Measurements from ENCODE around the gene UGT1A9.

The UGT1A9 gene

DNA sequence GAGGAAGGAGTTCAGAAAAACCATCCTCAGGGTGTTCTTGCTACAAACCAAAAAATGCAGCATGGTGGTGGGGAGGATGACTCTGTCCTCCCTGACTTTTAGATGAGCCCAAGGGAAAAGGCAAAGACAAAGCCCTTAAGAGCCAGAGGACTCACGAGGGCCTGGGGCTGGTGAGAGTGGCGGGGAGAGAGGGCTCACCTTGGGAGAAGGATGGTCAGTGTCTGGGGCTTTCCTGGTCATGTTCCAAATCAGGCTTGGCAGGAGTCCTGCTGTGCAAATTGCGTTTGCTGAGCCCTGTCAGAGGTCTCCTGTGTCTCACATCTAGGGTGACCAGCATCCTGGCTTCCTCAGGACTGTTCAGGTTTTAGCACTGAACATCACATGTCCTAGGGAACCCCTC, 93.1 kb downstream of the UGT1A9 start:
- no peak for DNase-seq

DNA sequence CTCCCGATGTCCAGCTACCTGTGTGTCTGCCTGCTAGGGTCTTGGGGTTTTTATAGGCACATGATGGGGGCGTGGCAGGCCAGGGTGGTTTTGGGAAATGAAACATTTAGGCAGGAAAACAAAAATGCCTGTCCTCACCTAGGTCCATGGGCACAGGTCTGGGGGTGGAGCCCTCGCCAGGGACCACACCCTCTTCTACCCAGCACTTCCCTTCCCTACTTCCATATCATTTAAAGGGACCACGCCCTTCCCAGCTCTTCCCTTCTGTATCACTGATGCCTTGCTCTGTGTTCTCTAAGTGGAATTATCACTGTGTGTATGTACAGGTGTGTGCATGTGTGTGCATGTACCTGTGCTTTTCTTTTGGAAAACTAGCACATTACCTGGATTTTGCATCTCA, 94.7 kb downstream of the UGT1A9 start:
- DNase-seq: no peak

GRCh38 chr2:233768076-233768475, 96.4 kb downstream of the UGT1A9 start:
- DNase-seq: no peak

- DNase-seq: no peak
Measured at GRCh38 chr2:233769260-233769659, 97.6 kb downstream of the UGT1A9 start.

GRCh38 chr2:233772153-233772552, 100.5 kb downstream of the UGT1A9 start:
- DNase-seq: no peak

DNA sequence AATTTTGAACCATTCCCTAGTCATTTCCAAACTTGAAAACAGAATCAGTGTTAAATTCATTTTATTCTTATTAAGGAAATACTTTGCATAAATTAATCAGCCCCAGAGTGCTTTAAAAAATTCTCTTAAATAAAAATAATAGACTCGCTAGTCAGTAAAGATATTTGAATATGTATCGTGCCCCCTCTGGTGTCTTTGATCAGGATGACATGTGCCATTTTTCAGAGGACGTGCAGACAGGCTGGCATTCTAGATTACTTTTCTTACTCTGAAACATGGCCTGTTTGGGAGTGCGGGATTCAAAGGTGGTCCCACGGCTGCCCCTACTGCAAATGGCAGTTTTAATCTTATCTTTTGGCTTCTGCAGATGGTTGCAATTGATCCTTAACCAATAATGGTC, 100.9 kb downstream of the UGT1A9 start:
- no peak for DNase-seq

- DNase-seq: no peak
Measured at GRCh38 chr2:233773854-233774253, 102.2 kb downstream of the UGT1A9 start.

GRCh38 chr2:233775414-233775813, 103.7 kb downstream of the UGT1A9 start:
- no peak for DNase-seq

DNA sequence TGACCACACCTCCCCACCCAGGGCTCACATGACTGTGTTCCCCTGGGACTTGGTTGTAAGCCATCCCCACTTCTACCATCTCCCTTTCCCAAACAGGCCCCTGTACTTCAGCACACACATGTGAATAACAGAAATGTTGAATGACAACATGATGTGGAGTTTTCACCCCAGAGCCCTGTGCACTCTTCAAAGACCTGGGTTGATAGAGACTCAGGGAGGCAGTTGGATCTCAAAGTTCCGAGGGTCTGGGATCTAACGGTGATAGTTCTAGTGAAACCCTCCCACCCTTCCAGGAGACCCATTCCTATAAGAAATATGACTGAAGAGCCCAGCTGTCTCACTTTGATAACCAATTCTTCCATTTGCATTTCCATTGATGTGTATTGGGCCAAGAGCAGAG, 106.3 kb downstream of the UGT1A9 start, which contains the start of gene MROH2A:
MROH2A (plus strand) TSS at position 301 of the 400 bp plus-strand sequence. CDS start 1,029 bp downstream, outside the sequence.
- no peak for DNase-seq

DNA sequence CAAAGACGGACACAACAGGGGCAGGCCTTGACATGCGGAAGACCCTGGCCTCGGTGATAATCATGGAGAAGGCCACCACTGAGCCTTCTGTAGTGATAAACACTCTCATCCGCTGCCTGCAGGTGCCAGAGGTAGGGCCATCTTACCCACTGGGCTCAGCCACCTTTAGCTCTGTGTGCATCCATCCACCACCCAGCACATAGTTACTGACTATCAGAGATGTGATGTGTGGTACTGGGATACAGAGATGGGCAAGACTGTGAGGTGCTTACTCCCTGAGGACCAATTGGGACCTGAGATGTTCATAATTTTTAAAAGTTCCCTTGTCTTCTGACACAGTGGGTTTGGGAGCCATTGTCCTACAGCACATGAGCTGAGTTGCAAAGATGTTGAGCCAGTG, 108.0 kb downstream of the UGT1A9 start:
- DNase-seq: no peak

DNA sequence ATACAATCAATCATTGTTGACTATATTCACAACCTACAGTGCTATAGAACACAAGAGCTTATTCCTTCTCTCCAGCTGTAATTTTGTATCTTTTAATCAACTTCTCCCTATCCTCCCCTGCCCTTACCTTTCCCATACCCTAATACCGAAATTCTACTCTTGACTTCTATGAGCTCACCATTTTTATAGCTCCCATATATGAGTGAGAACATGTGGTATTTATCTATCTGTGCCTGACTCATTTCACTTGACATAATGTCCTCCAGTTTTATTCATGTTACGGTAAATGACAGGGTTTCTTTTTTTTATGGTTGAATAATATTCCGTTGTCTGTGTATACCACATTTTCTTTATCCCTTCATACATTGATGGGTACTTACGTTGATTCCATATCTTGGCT, 109.1 kb downstream of the UGT1A9 start:
- no peak for DNase-seq

- DNase-seq: no peak
Measured at GRCh38 chr2:233789554-233789953, 117.9 kb downstream of the UGT1A9 start.

GRCh38 chr2:233791151-233791882, 119.6 kb downstream of the UGT1A9 start:
- DNase-seq: no peak

DNA sequence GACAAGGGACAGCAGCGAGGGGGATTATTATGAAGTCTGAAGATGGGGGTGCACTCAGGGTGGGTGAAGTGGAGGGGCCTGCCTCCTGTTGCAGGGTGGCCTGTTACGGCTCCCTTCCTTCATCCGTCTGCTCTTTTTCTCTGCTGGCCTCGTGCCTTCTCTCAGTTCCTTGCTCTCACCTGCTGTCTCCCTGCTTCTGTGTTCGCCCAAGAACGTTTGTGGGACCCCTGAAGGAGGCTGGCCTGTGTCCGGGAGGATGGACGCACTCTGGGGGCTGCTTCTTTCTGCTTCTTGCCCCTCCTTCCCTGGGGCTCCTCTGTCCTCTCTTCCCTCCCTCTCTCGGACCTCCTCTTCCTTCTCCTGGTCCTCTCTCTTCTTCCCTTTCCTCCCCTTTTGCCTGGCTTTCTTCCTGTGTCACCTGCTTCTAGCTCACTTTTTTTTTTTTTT, 120.2 kb downstream of the UGT1A9 start:
- DNase-seq: no peak

- DNase-seq: no peak
Measured at GRCh38 chr2:233792720-233793119, 121.0 kb downstream of the UGT1A9 start.

- no peak for DNase-seq
Measured at GRCh38 chr2:233793465-233794127, 121.9 kb downstream of the UGT1A9 start.

- no peak for DNase-seq
Measured at GRCh38 chr2:233794128-233794658, 122.5 kb downstream of the UGT1A9 start.

DNA sequence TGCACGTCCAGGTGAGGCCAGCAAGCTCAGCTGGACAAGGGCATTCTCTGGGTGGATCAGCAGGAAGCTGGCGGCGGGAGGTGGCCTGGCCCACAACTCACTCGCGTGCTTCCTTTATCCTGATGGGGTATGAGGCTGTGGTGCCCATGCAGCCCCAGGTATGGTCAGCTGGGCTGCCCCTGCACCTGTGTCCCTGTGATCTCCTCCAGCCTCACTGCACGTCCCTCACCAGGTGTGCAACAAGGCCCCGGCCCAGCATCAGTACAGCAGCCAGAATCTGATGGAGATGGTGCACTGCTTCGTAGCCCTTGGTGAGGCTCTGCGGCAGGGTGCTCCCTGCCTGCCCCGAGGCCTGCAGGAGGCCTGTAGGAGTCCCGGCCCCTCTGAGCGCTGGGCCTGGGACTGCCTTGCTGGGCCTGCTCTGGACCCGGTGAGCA, 124.1 kb downstream of the UGT1A9 start:
- DNase-seq: no peak

GRCh38 chr2:233796254-233796653, 124.6 kb downstream of the UGT1A9 start:
- DNase-seq: no peak

DNA sequence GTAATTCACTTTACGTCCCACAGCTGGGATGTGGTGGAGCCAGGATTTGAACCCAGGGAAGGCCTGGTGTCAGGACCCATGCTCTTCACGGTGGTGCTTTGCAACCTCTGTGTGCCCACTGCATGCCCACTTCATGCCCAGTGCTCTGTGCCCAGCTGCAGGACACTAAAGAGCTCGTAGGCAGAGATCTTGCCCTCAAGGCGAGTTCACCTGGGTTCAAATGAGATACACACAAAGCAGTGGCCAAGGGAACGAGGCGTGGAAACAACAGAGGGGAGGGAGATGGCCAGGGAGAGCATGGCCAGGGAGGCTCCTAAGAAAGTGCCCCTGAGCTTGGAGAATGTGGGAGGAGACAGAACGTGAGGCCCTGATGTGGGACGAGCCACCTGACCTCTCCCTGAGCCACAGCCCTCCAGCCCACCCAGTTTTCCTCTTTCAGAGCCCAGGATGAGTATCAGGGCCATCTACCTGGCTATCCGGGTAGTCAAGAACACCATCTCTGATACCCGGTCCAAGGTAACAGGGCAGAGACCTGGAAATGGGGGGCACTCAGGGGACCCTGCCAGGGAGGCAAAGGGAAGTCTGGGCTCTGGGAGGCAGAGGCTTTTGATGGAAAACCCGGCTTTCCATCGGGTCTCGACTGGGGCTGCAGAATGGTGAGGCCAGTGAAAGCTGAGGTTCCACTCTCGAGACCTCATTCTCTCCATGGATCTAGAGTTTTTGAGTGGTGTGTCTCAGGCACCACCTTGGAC, 126.8 kb downstream of the UGT1A9 start:
- DNase-seq: no peak

DNA sequence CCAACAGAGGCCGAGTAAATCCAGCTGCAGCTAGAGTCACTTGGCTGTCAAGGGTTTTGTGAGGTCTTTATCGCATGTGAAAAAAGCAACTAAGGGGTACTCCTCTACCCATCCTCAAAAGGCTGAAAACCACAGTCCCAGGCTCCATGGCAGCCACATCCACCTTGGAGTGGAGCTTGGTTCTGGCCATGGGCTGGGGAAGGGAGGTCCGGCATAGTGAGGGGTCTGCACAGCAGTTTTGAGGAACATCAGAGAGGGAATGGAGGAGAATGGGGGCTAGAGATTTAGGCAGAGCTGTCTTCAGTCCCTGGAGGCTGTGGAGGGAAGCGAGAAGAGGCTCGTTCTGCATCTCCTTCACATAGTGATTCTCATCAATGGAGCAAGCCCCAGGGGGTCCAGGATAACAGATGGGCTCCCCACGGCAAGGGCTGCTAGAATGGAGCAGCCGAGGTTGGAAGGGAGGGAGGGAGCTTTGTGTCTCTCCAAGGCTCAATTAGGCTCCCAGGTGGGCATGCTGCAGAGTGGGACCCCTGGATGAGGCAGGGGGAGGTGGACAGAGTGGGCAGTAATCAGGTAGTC, 127.5 kb downstream of the UGT1A9 start:
- no peak for DNase-seq

DNA sequence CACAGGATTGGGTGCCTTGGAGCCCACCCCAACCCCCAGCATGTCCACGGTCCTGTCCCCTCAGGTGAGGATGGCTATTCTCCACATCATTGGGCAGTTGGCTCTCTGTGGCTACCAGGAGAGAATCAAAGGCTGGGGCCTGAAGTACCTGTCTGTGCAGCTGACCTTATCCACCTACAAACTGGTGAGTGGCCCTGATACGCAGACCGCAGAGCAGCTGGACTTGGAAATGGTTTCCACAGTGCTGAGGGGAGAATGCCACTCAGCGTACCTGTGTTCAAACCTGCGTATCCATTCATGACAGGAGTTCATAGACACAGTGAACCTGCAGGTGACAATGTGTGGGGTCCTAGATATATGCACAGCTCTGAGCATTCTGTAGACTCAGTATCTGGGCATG, 128.0 kb downstream of the UGT1A9 start:
- DNase-seq: no peak

DNA sequence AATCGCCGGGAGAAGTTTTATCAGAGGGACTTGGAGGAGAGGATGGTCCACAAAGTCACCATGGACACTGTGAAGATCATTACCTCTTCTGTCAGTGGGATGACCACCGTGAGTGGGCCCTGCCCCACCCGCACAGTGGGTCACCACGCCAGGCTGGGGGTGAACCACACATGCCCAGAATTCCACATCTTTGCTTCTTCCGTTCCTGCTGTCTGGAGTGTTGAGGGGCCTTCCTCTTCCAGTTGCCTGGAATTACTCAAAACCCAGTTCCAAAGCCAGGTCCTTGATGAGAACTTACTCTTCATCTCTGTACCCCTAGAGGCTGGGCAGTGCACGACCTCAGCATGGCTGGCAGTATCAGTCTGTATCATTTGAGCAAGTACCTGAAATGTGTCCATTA, 128.5 kb downstream of the UGT1A9 start:
- DNase-seq: no peak

Data from activated naive CD4-positive, alpha-beta T cell treated with Interleukin-2 at 50 U/mL for 16 hours (primary cell).